K562 (cell line): ENCODE data around the gene ATP6V1F. TPM values are rescaled to one million over a fixed set of nuclear protein-coding genes. Genes with fewer than 3 reads are reported as not detected.

Experiments
- BCL6 ChIP-seq: fragments of 250-450 bp; sonication (Bioruptor Pico); IDR thresholded peaks from 2 replicates; pipeline ENCODE4 v1.4.0; 2020
- CHD4 ChIP-seq: fragments of 200-600 bp; sonication (generic); IDR thresholded peaks from 3 replicates; pipeline ENCODE4 v1.6.1; 2012; ENCODE audit warnings: low read depth, mild to moderate bottlenecking, mixed read lengths, low read length, inconsistent platforms; ENCODE audit not compliant: insufficient read depth, insufficient replicate concordance, poor library complexity, severe bottlenecking
- EP300 ChIP-seq: IDR thresholded peaks from 2 replicates; pipeline ENCODE4 v1.6.1; 2012; ENCODE audit warnings: low read length, improper control_type of control experiment
- GATAD2A ChIP-seq: fragments of 450-650 bp; IDR thresholded peaks from 2 replicates; pipeline ENCODE4 v1.6.1; 2017
- KLF1 ChIP-seq: fragments of 450-650 bp; IDR thresholded peaks from 2 replicates; pipeline ENCODE4 v1.6.1; 2016; ENCODE audit warnings: missing genetic modification characterization, missing compliant biosample characterization
- NCOA2 ChIP-seq, 2 experiments: fragments of 450-650 bp; IDR thresholded peaks; 2 replicates each; pipeline ENCODE4 v1.6.1; 2018; ENCODE audit warnings: mild to moderate bottlenecking in 2 of 2, moderate library complexity in 1 of 2; ENCODE audit not compliant: partially characterized antibody in 2 of 2
- PHF21A ChIP-seq: fragments of 450-650 bp; IDR thresholded peaks from 2 replicates; pipeline ENCODE4 v1.6.1; 2017; ENCODE audit warnings: low read depth, borderline replicate concordance
- PRPF4 ChIP-seq: fragments of 200-400 bp; formaldehyde crosslinking; IDR thresholded peaks from one replicate; pipeline ENCODE4 v1.6.1; 2017; ENCODE audit warnings: low read length, low read depth, mild to moderate bottlenecking; ENCODE audit not compliant: insufficient read depth, poor library complexity, severe bottlenecking
- RBM34 ChIP-seq: fragments of 200-400 bp; formaldehyde crosslinking; IDR thresholded peaks from 2 replicates; pipeline ENCODE4 v1.6.1; 2018; ENCODE audit warnings: low read length, borderline replicate concordance; ENCODE audit not compliant: insufficient read depth
- polyA plus RNA-seq, 8 experiments: library from polyadenylated mRNA; depleted of rRNA in 4 of 8; stranded (reverse) in 5 of 8; unstranded in 3 of 8; fragments of >200 nt; fragmentation: Nextera tagmentation in 2 of 8; fragmentation: Illumina TruSeq in 1 of 8; extraction: Ambion mirVana in 2 of 8; extraction: Trizol in 1 of 8; gene quantifications; 2 replicates each; pipeline versions ENCODE4 v1.2.1 to v1.2.3, GENCODE V29; 2011 to 2014; ENCODE audit warnings: inconsistent platforms in 1 of 8, missing spikeins in 1 of 8
- total RNA-seq, 7 experiments: library from RNA; depleted of rRNA in 6 of 7; stranded (reverse); fragments of >200 nt in 6 of 7; fragmentation: Illumina TruSeq in 2 of 7; extraction: Trizol in 2 of 7; gene quantifications; 2 replicates each; pipeline versions ENCODE4 v1.2.1 to v1.2.3, GENCODE V29; 2011 to 2021; ENCODE audit warnings: low replicate concordance in 1 of 7
- TF ChIP-seq, protein P1 (sequence below): fragments of 450-650 bp; IDR thresholded peaks from 2 replicates; pipeline ENCODE4 v1.6.1; 2016; ENCODE audit warnings: mild to moderate bottlenecking, moderate library complexity
- TF ChIP-seq, protein P2 (sequence below): fragments of 250-450 bp; sonication (Bioruptor Pico); IDR thresholded peaks from 2 replicates; pipeline ENCODE4 v1.4.0; 2020
- TF ChIP-seq, protein P3 (sequence below): sonication (generic); formaldehyde crosslinking; IDR thresholded peaks from 2 replicates; pipeline ENCODE4 v1.8.0; 2022; ENCODE audit warnings: mild to moderate bottlenecking, low read depth, missing genetic modification reagents

ATP6V1F gene
- total and polyA plus RNA-seq, 9 of the 15 experiments (the other 6 are each of a cell fraction or from before 2014, with no cell fraction given), result 206 to 1,123 (median 542) TPM

DNA sequence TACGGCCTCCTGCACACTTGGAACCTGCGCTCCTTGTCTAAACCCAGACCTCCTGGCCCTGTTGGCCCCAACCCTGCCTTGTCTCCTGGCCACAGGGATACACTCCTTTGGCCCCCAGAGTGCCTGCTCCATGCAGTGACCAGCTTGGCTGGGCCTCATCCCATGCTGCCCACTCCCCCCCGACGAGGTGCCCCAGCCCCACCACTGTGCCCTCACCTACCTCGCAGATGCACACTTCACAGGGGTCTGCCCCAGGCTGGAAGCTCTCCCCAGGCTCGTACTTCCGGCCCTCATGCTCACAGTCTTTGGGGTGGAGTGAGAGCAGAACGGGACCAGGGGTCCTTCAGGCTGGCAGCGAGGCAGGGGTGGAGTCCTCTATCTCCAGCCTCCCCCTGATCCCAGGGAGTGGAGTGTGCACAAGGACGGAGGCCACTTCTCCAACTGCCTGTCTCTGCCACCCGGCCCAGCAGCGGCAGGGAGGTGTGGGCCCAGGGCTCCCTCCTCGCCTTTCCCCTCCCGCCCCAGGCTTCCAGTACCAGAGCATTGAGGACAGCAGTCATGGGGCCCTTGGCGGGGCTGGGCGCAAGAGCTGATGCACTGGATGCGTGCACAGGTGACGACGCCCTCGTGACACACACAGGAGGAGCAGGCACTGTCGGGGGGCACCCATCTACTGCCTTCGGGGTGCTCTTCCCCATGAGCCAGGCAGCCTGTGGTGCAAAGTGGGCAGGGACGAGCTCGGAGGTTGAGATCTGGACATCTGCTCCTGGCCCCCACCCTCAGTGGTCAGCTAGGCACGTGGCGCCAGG is 22.1 kb downstream of the ATP6V1F start (continued):
- TF ChIP-seq, protein P1, sequence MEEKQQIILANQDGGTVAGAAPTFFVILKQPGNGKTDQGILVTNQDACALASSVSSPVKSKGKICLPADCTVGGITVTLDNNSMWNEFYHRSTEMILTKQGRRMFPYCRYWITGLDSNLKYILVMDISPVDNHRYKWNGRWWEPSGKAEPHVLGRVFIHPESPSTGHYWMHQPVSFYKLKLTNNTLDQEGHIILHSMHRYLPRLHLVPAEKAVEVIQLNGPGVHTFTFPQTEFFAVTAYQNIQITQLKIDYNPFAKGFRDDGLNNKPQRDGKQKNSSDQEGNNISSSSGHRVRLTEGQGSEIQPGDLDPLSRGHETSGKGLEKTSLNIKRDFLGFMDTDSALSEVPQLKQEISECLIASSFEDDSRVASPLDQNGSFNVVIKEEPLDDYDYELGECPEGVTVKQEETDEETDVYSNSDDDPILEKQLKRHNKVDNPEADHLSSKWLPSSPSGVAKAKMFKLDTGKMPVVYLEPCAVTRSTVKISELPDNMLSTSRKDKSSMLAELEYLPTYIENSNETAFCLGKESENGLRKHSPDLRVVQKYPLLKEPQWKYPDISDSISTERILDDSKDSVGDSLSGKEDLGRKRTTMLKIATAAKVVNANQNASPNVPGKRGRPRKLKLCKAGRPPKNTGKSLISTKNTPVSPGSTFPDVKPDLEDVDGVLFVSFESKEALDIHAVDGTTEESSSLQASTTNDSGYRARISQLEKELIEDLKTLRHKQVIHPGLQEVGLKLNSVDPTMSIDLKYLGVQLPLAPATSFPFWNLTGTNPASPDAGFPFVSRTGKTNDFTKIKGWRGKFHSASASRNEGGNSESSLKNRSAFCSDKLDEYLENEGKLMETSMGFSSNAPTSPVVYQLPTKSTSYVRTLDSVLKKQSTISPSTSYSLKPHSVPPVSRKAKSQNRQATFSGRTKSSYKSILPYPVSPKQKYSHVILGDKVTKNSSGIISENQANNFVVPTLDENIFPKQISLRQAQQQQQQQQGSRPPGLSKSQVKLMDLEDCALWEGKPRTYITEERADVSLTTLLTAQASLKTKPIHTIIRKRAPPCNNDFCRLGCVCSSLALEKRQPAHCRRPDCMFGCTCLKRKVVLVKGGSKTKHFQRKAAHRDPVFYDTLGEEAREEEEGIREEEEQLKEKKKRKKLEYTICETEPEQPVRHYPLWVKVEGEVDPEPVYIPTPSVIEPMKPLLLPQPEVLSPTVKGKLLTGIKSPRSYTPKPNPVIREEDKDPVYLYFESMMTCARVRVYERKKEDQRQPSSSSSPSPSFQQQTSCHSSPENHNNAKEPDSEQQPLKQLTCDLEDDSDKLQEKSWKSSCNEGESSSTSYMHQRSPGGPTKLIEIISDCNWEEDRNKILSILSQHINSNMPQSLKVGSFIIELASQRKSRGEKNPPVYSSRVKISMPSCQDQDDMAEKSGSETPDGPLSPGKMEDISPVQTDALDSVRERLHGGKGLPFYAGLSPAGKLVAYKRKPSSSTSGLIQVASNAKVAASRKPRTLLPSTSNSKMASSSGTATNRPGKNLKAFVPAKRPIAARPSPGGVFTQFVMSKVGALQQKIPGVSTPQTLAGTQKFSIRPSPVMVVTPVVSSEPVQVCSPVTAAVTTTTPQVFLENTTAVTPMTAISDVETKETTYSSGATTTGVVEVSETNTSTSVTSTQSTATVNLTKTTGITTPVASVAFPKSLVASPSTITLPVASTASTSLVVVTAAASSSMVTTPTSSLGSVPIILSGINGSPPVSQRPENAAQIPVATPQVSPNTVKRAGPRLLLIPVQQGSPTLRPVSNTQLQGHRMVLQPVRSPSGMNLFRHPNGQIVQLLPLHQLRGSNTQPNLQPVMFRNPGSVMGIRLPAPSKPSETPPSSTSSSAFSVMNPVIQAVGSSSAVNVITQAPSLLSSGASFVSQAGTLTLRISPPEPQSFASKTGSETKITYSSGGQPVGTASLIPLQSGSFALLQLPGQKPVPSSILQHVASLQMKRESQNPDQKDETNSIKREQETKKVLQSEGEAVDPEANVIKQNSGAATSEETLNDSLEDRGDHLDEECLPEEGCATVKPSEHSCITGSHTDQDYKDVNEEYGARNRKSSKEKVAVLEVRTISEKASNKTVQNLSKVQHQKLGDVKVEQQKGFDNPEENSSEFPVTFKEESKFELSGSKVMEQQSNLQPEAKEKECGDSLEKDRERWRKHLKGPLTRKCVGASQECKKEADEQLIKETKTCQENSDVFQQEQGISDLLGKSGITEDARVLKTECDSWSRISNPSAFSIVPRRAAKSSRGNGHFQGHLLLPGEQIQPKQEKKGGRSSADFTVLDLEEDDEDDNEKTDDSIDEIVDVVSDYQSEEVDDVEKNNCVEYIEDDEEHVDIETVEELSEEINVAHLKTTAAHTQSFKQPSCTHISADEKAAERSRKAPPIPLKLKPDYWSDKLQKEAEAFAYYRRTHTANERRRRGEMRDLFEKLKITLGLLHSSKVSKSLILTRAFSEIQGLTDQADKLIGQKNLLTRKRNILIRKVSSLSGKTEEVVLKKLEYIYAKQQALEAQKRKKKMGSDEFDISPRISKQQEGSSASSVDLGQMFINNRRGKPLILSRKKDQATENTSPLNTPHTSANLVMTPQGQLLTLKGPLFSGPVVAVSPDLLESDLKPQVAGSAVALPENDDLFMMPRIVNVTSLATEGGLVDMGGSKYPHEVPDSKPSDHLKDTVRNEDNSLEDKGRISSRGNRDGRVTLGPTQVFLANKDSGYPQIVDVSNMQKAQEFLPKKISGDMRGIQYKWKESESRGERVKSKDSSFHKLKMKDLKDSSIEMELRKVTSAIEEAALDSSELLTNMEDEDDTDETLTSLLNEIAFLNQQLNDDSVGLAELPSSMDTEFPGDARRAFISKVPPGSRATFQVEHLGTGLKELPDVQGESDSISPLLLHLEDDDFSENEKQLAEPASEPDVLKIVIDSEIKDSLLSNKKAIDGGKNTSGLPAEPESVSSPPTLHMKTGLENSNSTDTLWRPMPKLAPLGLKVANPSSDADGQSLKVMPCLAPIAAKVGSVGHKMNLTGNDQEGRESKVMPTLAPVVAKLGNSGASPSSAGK, result peak; percentile 85
- TF ChIP-seq GATAD2A (no peak), NCOA2 (IDR thresholded peaks at IDR 0.05; ENCODE audit: partially characterized antibody in 2 of 2) (no peak), KLF1 (tag) (no peak), CHD4 (peak; percentile 0), EP300 (no peak), BCL6 (no peak), PHF21A (no peak), RBM34 (no peak), PRPF4 (no peak)
- TF ChIP-seq, protein P2, sequence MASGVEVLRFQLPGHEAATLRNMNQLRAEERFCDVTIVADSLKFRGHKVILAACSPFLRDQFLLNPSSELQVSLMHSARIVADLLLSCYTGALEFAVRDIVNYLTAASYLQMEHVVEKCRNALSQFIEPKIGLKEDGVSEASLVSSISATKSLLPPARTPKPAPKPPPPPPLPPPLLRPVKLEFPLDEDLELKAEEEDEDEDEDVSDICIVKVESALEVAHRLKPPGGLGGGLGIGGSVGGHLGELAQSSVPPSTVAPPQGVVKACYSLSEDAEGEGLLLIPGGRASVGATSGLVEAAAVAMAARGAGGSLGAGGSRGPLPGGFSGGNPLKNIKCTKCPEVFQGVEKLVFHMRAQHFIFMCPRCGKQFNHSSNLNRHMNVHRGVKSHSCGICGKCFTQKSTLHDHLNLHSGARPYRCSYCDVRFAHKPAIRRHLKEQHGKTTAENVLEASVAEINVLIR, result no peak
- TF ChIP-seq, protein P3, sequence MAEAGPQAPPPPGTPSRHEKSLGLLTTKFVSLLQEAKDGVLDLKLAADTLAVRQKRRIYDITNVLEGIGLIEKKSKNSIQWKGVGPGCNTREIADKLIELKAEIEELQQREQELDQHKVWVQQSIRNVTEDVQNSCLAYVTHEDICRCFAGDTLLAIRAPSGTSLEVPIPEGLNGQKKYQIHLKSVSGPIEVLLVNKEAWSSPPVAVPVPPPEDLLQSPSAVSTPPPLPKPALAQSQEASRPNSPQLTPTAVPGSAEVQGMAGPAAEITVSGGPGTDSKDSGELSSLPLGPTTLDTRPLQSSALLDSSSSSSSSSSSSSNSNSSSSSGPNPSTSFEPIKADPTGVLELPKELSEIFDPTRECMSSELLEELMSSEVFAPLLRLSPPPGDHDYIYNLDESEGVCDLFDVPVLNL (CRISPR knock-in tag), result no peak
